ENCODE measurements around the gene ANKRD40. TPM values are rescaled to one million over a fixed set of nuclear protein-coding genes. Genes with fewer than 3 reads are reported as not detected.

ANKRD40 gene
- total RNA-seq, 1 donor from 2014 or later: 21.6 TPM

GRCh38 chr17:50660887-50661345, 46.8 kb downstream of the ANKRD40 start:
- no peaks in the 10 kb centered on the region for H3K9me3 ChIP-seq
- intact Hi-C loops (cut with DNase I): no loop called here
- H3K27ac ChIP-seq: peak overlapping the region; percentile 62
- no peak for DNase-seq (ENCODE audit: extremely low spot score in 2 of 2)
- TF ChIP-seq POLR2AphosphoS5 (IDR thresholded peaks at IDR 0.05; ENCODE audit: insufficient read depth in 1 of 2, low read depth in 1 of 2) (no peak), CTCF (IDR thresholded peaks at IDR 0.05) (no peak), POLR2A (IDR thresholded peaks at IDR 0.05) (no peak)
- no peaks in the 10 kb centered on the region for H3K36me3 ChIP-seq
- H3K27me3 ChIP-seq: no peaks in the 10 kb centered on the region
- H3K4me1 ChIP-seq: peaks cover 36% of the 10 kb centered on the region
- no peak overlapping the region for H3K4me3 ChIP-seq

- H3K9me3 ChIP-seq: no peaks in the 10 kb centered on the region
- peak overlapping the region; percentile 62 for H3K27ac ChIP-seq
- peaks cover 36% of the 10 kb centered on the region for H3K4me1 ChIP-seq
- intact Hi-C loops (cut with DNase I): no loop called here
- H3K27me3 ChIP-seq: no peaks in the 10 kb centered on the region
- TF ChIP-seq CTCF (IDR thresholded peaks at IDR 0.05): no peak
- no peak for TF ChIP-seq POLR2A (IDR thresholded peaks at IDR 0.05)
- TF ChIP-seq POLR2AphosphoS5 (IDR thresholded peaks at IDR 0.05; ENCODE audit: insufficient read depth in 1 of 2, low read depth in 1 of 2): no peak
- no peaks in the 10 kb centered on the region for H3K36me3 ChIP-seq
- no peak for DNase-seq (ENCODE audit: extremely low spot score in 2 of 2)
- H3K4me3 ChIP-seq: no peak overlapping the region
Observed at GRCh38 chr17:50660042-50660886, 47.5 kb downstream of the ANKRD40 start.

- TF ChIP-seq POLR2A (IDR thresholded peaks at IDR 0.05) (no peak), POLR2AphosphoS5 (IDR thresholded peaks at IDR 0.05; ENCODE audit: insufficient read depth in 1 of 2, low read depth in 1 of 2) (no peak), CTCF (IDR thresholded peaks at IDR 0.05) (no peak)
- intact Hi-C loops (cut with DNase I): no loop called here
- Histone ChIP-seq H3K9me3 (no peaks in the 10 kb centered on the region), H3K36me3 (no peaks in the 10 kb centered on the region), H3K4me1 (peaks cover 36% of the 10 kb centered on the region), H3K27ac (peak overlapping the region; percentile 62), H3K27me3 (no peaks in the 10 kb centered on the region), H3K4me3 (no peak overlapping the region)
- DNase-seq (ENCODE audit: extremely low spot score in 2 of 2): no peak
Observed at GRCh38 chr17:50659179-50659578, 48.5 kb downstream of the ANKRD40 start.

- Histone ChIP-seq H3K27me3 (no peaks in the 10 kb centered on the region), H3K36me3 (no peaks in the 10 kb centered on the region), H3K4me1 (peaks cover 36% of the 10 kb centered on the region), H3K27ac (no peak overlapping the region), H3K9me3 (no peaks in the 10 kb centered on the region), H3K4me3 (no peak overlapping the region)
- TF ChIP-seq POLR2A (IDR thresholded peaks at IDR 0.05) (no peak), CTCF (IDR thresholded peaks at IDR 0.05) (no peak), POLR2AphosphoS5 (IDR thresholded peaks at IDR 0.05; ENCODE audit: insufficient read depth in 1 of 2, low read depth in 1 of 2) (no peak)
- DNase-seq (ENCODE audit: extremely low spot score in 2 of 2): no peak
- intact Hi-C loops (cut with DNase I): no loop called here
Observed at GRCh38 chr17:50658616-50659015, 49.1 kb downstream of the ANKRD40 start.

- intact Hi-C loops (cut with DNase I): no loop called here
- H3K4me1 ChIP-seq: peaks cover 36% of the 10 kb centered on the region
Observed at GRCh38 chr17:50657627-50658026, 50.1 kb downstream of the ANKRD40 start.

More at GRCh38 chr17:50657627-50658026, 50.1 kb downstream of the ANKRD40 start:
- Histone ChIP-seq H3K9me3 (no peaks in the 10 kb centered on the region), H3K27me3 (no peaks in the 10 kb centered on the region), H3K4me3 (no peak overlapping the region), H3K36me3 (no peaks in the 10 kb centered on the region), H3K27ac (no peak overlapping the region)
- no peak for DNase-seq (ENCODE audit: extremely low spot score in 2 of 2)
- no peak for TF ChIP-seq CTCF (IDR thresholded peaks at IDR 0.05)
- no peak for TF ChIP-seq POLR2A (IDR thresholded peaks at IDR 0.05)
- TF ChIP-seq POLR2AphosphoS5 (IDR thresholded peaks at IDR 0.05; ENCODE audit: insufficient read depth in 1 of 2, low read depth in 1 of 2): no peak
